D721Med (cell line): ENCODE measurements around the gene FREM1.
A peak's percentile ranks its signal among the peaks of the same experiment; 100 is the strongest.

ENCODE experiments used
- DNase-seq: peaks from one replicate; pipeline ENCODE4 v3.0.0; 2011; ENCODE audit warnings: low spot score; ENCODE audit not compliant: insufficient read length
- FAIRE-seq: peaks from 2 replicates; lab custom pipeline; 2011; peaks lifted over from hg19 to GRCh38; lab: Jason Lieb, UNC
- TF ChIP-seq, protein P1 (sequence below): IDR thresholded peaks from 2 replicates; pipeline ENCODE4 v1.5.1; 2012; ENCODE audit warnings: mild to moderate bottlenecking, control low read depth; ENCODE audit not compliant: insufficient read depth; ENCODE audit errors: missing control alignments

Gene FREM1

DNA sequence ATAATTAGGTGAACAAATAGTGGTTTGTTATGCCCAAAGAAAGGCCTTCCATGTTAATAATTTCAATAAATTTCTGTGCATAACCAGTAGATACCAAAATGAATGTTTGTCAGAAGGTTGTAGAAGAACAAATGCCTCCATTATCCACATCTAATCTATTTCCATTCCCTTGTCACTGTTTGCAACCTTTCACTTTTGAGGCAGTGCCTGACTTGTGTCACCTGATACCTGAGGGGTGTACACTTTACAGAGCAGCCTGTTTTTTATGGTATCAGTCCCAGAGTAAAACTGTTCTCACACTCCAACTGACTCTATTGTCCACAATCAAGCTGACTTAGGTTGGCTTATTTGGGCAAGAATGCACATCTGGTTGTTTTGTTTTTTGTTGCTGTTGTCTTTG is 40.1 kb downstream of the FREM1 start:
- FAIRE-seq: no peak
- TF ChIP-seq, protein P1, sequence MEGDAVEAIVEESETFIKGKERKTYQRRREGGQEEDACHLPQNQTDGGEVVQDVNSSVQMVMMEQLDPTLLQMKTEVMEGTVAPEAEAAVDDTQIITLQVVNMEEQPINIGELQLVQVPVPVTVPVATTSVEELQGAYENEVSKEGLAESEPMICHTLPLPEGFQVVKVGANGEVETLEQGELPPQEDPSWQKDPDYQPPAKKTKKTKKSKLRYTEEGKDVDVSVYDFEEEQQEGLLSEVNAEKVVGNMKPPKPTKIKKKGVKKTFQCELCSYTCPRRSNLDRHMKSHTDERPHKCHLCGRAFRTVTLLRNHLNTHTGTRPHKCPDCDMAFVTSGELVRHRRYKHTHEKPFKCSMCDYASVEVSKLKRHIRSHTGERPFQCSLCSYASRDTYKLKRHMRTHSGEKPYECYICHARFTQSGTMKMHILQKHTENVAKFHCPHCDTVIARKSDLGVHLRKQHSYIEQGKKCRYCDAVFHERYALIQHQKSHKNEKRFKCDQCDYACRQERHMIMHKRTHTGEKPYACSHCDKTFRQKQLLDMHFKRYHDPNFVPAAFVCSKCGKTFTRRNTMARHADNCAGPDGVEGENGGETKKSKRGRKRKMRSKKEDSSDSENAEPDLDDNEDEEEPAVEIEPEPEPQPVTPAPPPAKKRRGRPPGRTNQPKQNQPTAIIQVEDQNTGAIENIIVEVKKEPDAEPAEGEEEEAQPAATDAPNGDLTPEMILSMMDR: no peak
- DNase-seq: no peak

DNA sequence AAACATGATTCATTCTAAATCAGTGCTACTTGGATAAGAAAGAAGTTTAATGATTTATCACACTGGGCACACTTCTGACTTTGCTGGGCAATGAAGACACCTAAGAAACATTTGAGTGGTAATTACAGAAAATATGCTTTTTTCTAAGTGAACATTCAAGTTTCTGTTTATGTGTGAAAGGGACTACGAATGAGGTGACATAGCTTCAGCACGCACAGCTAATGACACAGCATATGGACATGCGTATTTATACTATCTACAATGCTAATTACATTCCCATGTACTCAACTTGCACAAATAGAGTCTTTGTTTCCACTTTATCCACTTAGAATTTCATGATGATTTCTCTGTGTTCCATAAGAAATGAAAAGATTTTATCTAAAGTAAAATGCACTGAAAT is 40.6 kb downstream of the FREM1 start:
- DNase-seq: no peak
- FAIRE-seq: peak; percentile 77
- TF ChIP-seq, protein P1: no peak

DNA sequence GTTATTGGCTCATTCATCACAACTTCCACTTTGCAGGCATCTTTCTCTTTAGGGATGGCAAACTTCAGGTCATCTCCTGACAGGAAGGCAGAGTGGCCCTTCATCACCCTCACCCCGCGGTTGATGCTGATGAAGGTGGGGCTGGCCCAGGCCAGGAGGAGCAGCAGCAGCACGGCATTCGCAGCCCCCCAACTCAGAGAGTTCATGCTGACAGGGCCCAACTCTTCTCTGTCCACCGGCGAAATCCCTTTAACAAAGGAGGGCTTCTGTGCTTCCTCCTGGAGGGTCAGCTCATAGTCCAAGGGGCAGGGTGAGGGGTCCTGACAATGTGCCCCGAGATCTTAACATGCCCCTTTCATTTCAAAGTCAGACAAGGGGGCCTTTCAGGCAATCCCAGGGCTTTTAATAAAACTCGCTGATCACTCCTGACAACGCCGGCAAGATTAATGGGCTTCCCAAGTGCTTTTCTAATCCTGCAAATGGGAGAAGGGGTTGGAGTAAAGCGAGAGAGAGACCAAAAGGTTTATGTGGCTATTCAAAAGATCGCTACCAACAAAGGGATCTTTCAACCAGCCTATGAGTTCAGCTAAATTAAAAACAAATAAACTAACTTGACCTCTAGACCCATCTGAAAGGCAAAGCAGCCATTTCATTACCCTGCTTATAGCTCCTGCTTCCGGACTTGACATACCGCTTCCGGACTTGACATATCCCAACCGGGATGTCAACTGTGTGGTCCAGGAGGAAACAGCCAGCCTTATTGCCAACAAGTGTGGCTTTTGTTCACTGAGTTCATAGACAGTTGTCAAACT is 41.2 kb downstream of the FREM1 start:
- TF ChIP-seq, protein P1: no peak
- no peak for DNase-seq
- FAIRE-seq: no peak

DNA sequence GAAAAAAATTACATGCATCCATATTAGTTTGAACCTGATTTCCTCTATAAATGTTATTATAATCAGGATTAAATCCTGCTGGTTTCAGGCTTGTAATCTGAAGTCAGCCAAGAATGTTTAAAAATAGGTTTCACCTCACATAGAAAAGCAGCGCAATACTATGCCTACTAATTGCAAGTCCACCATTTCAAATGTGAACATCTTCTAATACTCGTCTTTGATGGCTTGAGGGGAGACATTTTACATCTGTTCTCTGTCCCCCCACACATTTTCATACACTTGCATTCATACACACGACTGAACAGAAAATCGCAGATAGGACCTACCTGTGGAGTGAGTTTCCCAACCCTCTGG is 41.8 kb downstream of the FREM1 start:
- no peak for DNase-seq
- no peak for FAIRE-seq
- TF ChIP-seq, protein P1: no peak

DNA sequence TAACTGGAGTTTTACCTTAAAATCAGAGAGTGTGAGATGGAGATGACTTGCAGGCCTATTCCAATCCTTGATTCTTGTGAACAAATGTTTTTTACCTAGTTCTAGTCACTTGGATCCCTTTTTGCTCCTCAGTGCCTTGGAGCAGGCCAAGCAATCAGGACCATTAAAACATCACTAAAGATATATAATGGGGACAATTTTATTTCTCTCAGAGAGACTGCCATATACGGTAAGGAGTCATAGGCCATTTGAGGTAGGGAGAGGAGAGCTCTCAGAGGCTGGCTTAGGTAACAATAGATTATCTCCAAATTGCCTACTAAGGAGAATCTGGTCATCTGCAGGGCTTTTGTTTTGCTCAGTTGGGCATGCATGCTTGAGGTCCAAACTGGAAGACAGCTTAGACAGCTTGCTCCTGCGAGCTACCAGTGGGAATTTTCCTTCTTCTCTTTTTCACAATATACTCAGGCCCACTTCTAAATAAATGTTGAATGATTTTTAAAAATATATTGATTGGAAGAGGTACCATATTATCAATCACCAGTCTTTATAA is 44.0 kb downstream of the FREM1 start:
- TF ChIP-seq, protein P1: no peak
- FAIRE-seq (no peak), DNase-seq (no peak)

DNA sequence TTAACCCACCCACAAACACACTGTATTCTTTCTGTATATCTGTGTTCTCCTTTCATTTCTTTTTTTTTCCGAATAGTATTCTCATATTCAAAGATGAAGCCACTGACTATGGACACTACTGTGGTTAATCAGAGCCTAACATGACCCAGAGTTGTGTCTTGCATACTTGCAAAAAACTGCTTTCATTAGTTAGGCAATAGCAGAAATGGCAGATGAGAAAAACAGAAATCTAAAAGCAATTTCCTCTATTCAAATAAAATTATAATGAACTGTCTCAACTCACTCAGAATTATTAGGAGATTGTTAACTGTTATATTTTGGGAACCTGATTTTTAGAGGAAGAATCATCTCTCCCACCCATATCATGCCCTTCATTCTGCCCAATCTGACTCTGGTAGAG is 45.9 kb downstream of the FREM1 start:
- DNase-seq: no peak
- FAIRE-seq: no peak
- TF ChIP-seq, protein P1: no peak

DNA sequence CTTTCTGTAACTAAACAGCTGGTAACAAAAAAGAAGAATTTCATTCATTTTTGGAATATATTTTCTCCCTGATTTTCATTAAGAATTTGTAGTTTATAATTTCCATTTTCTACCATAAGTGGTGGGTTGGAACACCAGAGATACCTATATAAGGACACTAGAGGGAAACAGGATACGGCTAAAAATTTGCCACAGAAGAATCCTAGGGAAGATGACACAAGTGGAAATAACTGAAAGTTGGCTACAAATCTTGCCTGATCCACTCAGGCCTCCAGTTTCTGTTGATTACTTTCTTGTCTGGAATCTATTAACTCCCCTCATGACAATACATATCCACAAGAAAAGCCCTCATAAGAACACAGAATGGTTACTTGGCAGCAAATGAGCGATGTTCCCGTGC is 46.8 kb downstream of the FREM1 start:
- no peak for FAIRE-seq
- TF ChIP-seq, protein P1: no peak
- no peak for DNase-seq
